ENCODE measurements around the gene CD59. TPM values are rescaled to one million over a fixed set of nuclear protein-coding genes. Genes with fewer than 3 reads are reported as not detected.
"Not testable (repeated sequence)": the region's sequence is repeated elsewhere in the genome, so short reads cannot be mapped to it uniquely, and the experiment has no call there.

The CD59 gene
- total RNA-seq, 1 experiment from 2014 or later: 15.2 TPM

- DNase-seq: no peak
- no peaks in the 10 kb centered on the region for H3K36me3 ChIP-seq (replicated peaks; ENCODE audit: control insufficient read depth, insufficient read depth, low read length)
- no peak overlapping the region for H3K4me3 ChIP-seq (ENCODE audit: insufficient read depth, low read depth, low read length)
- no peaks in the 10 kb centered on the region for H3K27me3 ChIP-seq (ENCODE audit: control insufficient read depth, insufficient read depth, low read length)
These were observed 70.7 kb downstream of the CD59 start for GRCh38 chr11:33665350-33666106.

- DNase-seq: no peak
- H3K4me3 ChIP-seq (ENCODE audit: insufficient read depth, low read depth, low read length): no peak overlapping the region
- no peaks in the 10 kb centered on the region for H3K27me3 ChIP-seq (ENCODE audit: control insufficient read depth, insufficient read depth, low read length)
- H3K36me3 ChIP-seq (replicated peaks; ENCODE audit: control insufficient read depth, insufficient read depth, low read length): no peaks in the 10 kb centered on the region
These were observed 71.4 kb downstream of the CD59 start for GRCh38 chr11:33664827-33665226.

GRCh38 chr11:33664166-33664565 is 72.1 kb downstream of the CD59 start:
- Histone ChIP-seq H3K27me3 (ENCODE audit: control insufficient read depth, insufficient read depth, low read length) (no peaks in the 10 kb centered on the region), H3K36me3 (replicated peaks; ENCODE audit: control insufficient read depth, insufficient read depth, low read length) (no peaks in the 10 kb centered on the region), H3K4me3 (ENCODE audit: insufficient read depth, low read depth, low read length) (no peak overlapping the region)
- DNase-seq: no peak

- Histone ChIP-seq H3K27me3 (ENCODE audit: control insufficient read depth, insufficient read depth, low read length) (no peaks in the 10 kb centered on the region), H3K4me3 (ENCODE audit: insufficient read depth, low read depth, low read length) (no peak overlapping the region), H3K36me3 (replicated peaks; ENCODE audit: control insufficient read depth, insufficient read depth, low read length) (no peaks in the 10 kb centered on the region)
- DNase-seq: no peak
These were observed 73.1 kb downstream of the CD59 start for GRCh38 chr11:33663121-33663520.

GRCh38 chr11:33661526-33661925 is 74.7 kb downstream of the CD59 start:
- not testable (repeated sequence) for H3K27me3 ChIP-seq (ENCODE audit: control insufficient read depth, insufficient read depth, low read length); DNase-seq; H3K4me3 ChIP-seq (ENCODE audit: insufficient read depth, low read depth, low read length); H3K36me3 ChIP-seq (replicated peaks; ENCODE audit: control insufficient read depth, insufficient read depth, low read length)

GRCh38 chr11:33660962-33661361 is 75.3 kb downstream of the CD59 start:
- Histone ChIP-seq H3K4me3 (ENCODE audit: insufficient read depth, low read depth, low read length) (no peak overlapping the region), H3K36me3 (replicated peaks; ENCODE audit: control insufficient read depth, insufficient read depth, low read length) (no peaks in the 10 kb centered on the region), H3K27me3 (ENCODE audit: control insufficient read depth, insufficient read depth, low read length) (no peaks in the 10 kb centered on the region)
- DNase-seq: no peak

- H3K36me3 ChIP-seq (replicated peaks; ENCODE audit: control insufficient read depth, insufficient read depth, low read length): no peaks in the 10 kb centered on the region
These were observed 76.7 kb downstream of the CD59 start for GRCh38 chr11:33659370-33660139.

GRCh38 chr11:33658195-33658900 is 77.9 kb downstream of the CD59 start:
- H3K36me3 ChIP-seq (replicated peaks; ENCODE audit: control insufficient read depth, insufficient read depth, low read length): no peaks in the 10 kb centered on the region
- DNase-seq: peak; percentile 70
- H3K4me3 ChIP-seq (ENCODE audit: insufficient read depth, low read depth, low read length): no peak overlapping the region
- no peaks in the 10 kb centered on the region for H3K27me3 ChIP-seq (ENCODE audit: control insufficient read depth, insufficient read depth, low read length)

More at GRCh38 chr11:33659370-33660139, 76.7 kb downstream of the CD59 start:
- no peak for DNase-seq
- Histone ChIP-seq H3K4me3 (ENCODE audit: insufficient read depth, low read depth, low read length) (no peak overlapping the region), H3K27me3 (ENCODE audit: control insufficient read depth, insufficient read depth, low read length) (no peaks in the 10 kb centered on the region)

GRCh38 chr11:33657757-33658156 is 78.5 kb downstream of the CD59 start:
- H3K4me3 ChIP-seq (ENCODE audit: insufficient read depth, low read depth, low read length): no peak overlapping the region
- DNase-seq: no peak
- no peaks in the 10 kb centered on the region for H3K27me3 ChIP-seq (ENCODE audit: control insufficient read depth, insufficient read depth, low read length)
- H3K36me3 ChIP-seq (replicated peaks; ENCODE audit: control insufficient read depth, insufficient read depth, low read length): no peaks in the 10 kb centered on the region

GRCh38 chr11:33656768-33657167 is 79.5 kb downstream of the CD59 start:
- no peaks in the 10 kb centered on the region for H3K27me3 ChIP-seq (ENCODE audit: control insufficient read depth, insufficient read depth, low read length)
- no peak for DNase-seq
- no peak overlapping the region for H3K4me3 ChIP-seq (ENCODE audit: insufficient read depth, low read depth, low read length)
- no peaks in the 10 kb centered on the region for H3K36me3 ChIP-seq (replicated peaks; ENCODE audit: control insufficient read depth, insufficient read depth, low read length)

- no peak for DNase-seq
- Histone ChIP-seq H3K4me3 (ENCODE audit: insufficient read depth, low read depth, low read length) (no peak overlapping the region), H3K36me3 (replicated peaks; ENCODE audit: control insufficient read depth, insufficient read depth, low read length) (no peaks in the 10 kb centered on the region), H3K27me3 (ENCODE audit: control insufficient read depth, insufficient read depth, low read length) (no peaks in the 10 kb centered on the region)
These were observed 80.2 kb downstream of the CD59 start for GRCh38 chr11:33655842-33656600.

GRCh38 chr11:33654594-33654993 is 81.6 kb downstream of the CD59 start:
- no peaks in the 10 kb centered on the region; the same call in 1 of the 2 replicates for H3K36me3 ChIP-seq (replicated peaks; ENCODE audit: control insufficient read depth, insufficient read depth, low read length)
- DNase-seq: no peak
- H3K27me3 ChIP-seq (ENCODE audit: control insufficient read depth, insufficient read depth, low read length): no peaks in the 10 kb centered on the region
- H3K4me3 ChIP-seq (ENCODE audit: insufficient read depth, low read depth, low read length): no peak overlapping the region
